Choroid plexus epithelial cell (primary cell): ENCODE data around the gene DIAPH3.

Source experiments
- DNase-seq: peaks from one replicate; pipeline ENCODE4 v3.0.0-alpha.2; 2010; ENCODE audit warnings: low read depth
- H3K4me3 ChIP-seq: 2 replicates; pipeline ENCODE4 v1.5.1; 2011; ENCODE audit warnings: low read depth, mild to moderate bottlenecking, control low read depth, low read length, moderate library complexity
- TF ChIP-seq, protein P1 (sequence below): conservative IDR thresholded peaks from 2 replicates; pipeline ENCODE4 v1.5.1; 2011; ENCODE audit warnings: low read depth, mild to moderate bottlenecking, control low read depth, inconsistent platforms, low read length, moderate library complexity

Gene DIAPH3

GRCh38 chr13:59975807-59976435, 187.8 kb downstream of the DIAPH3 start:
- no peak overlapping the region for H3K4me3 ChIP-seq
- no peak for DNase-seq
- TF ChIP-seq, protein P1, sequence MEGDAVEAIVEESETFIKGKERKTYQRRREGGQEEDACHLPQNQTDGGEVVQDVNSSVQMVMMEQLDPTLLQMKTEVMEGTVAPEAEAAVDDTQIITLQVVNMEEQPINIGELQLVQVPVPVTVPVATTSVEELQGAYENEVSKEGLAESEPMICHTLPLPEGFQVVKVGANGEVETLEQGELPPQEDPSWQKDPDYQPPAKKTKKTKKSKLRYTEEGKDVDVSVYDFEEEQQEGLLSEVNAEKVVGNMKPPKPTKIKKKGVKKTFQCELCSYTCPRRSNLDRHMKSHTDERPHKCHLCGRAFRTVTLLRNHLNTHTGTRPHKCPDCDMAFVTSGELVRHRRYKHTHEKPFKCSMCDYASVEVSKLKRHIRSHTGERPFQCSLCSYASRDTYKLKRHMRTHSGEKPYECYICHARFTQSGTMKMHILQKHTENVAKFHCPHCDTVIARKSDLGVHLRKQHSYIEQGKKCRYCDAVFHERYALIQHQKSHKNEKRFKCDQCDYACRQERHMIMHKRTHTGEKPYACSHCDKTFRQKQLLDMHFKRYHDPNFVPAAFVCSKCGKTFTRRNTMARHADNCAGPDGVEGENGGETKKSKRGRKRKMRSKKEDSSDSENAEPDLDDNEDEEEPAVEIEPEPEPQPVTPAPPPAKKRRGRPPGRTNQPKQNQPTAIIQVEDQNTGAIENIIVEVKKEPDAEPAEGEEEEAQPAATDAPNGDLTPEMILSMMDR: no peak

- DNase-seq: no peak
- TF ChIP-seq, protein P1: no peak
Observed at GRCh38 chr13:59970847-59971246, 192.9 kb downstream of the DIAPH3 start.

DNA sequence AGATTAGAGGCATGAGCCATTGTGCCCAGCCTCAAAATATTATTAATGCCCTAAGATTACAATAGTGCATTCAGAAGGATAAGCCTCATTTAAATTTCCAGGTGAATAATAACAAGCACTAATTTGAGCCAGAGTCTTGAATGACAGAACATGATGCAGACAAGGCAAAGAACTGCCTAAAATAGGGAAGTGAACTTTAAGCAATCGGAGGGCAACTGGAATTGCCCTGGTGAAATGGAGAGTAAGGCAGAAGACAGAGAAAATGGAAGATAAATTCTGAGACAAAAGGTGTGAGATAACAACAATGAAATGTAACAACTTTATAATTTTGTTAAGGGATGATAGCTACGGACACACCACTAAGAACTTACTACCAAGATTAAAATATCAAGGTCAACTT, 199.9 kb downstream of the DIAPH3 start:
- H3K4me3 ChIP-seq: no peak overlapping the region
- TF ChIP-seq, protein P1: no peak
- DNase-seq: no peak

More at GRCh38 chr13:59970847-59971246, 192.9 kb downstream of the DIAPH3 start:
- H3K4me3 ChIP-seq: no peak overlapping the region

GRCh38 chr13:59963383-59963782, 200.3 kb downstream of the DIAPH3 start:
- DNase-seq: no peak
- H3K4me3 ChIP-seq: no peak overlapping the region
- TF ChIP-seq, protein P1: no peak

DNA sequence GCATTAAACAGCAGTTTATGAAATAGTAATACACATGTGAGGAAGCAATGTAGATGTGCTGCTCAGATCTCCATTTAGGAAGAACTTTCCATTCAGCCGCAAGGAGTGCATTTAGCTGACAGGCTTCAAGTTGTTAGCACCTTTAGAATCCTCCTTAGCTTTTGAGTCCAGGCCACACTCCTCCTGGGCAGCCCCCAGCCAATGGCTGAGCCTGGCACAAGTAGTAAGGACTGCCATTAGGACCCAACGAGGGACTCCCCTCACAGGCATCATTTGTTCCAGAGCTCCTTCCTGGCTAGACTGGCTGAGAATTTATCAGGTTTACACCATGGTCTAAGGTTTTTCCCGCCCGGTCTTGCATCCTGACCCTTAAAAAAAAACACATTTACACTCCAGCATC, 201.4 kb downstream of the DIAPH3 start:
- DNase-seq: no peak
- TF ChIP-seq, protein P1: no peak
- H3K4me3 ChIP-seq: no peak overlapping the region

GRCh38 chr13:59960683-59961082, 203.0 kb downstream of the DIAPH3 start:
- H3K4me3 ChIP-seq: no peak overlapping the region
- DNase-seq: no peak
- TF ChIP-seq, protein P1: no peak

- no peak for DNase-seq
- TF ChIP-seq, protein P1: no peak
- no peak overlapping the region for H3K4me3 ChIP-seq
Observed at GRCh38 chr13:59957438-59957837, 206.3 kb downstream of the DIAPH3 start.
